ENCODE data around the gene TSHZ1.

TSHZ1 gene

GRCh38 chr18:75207310-75208154, 3.1 kb upstream of the TSHZ1 start:
- no peak for DNase-seq (ENCODE audit: low read depth in 2 of 2)

- peak; percentile 21 to 33 for DNase-seq (ENCODE audit: low read depth in 2 of 2)
Observed at GRCh38 chr18:75208155-75208835, 2.3 kb upstream of the TSHZ1 start.

- no peak for DNase-seq (ENCODE audit: low read depth in 2 of 2)
Observed at GRCh38 chr18:75208836-75209128, 1.8 kb upstream of the TSHZ1 start.

- peak; percentile 71 to 72 for DNase-seq (ENCODE audit: low read depth in 2 of 2)
Observed at GRCh38 chr18:75209129-75209950, 1.3 kb upstream of the TSHZ1 start, which contains the start of gene PTGR3. Gene PTGR3, minus strand, starts transcription at chr18:75209139. Its CDS starts 81 bp downstream, at chr18:75209058.

GRCh38 chr18:75209951-75210258, 692 bp upstream of the TSHZ1 start:
- no peak for DNase-seq (ENCODE audit: low read depth in 2 of 2)

GRCh38 chr18:75211002-75211621, 515 bp downstream of the TSHZ1 start:
- no peak for DNase-seq (ENCODE audit: low read depth in 2 of 2)

- DNase-seq (ENCODE audit: low read depth in 2 of 2) = no peak
Observed at GRCh38 chr18:75211626-75211952, 992 bp downstream of the TSHZ1 start.

GRCh38 chr18:75211953-75212750, 1.6 kb downstream of the TSHZ1 start:
- DNase-seq (ENCODE audit: low read depth in 2 of 2) = no peak

GRCh38 chr18:75212751-75213090, 2.1 kb downstream of the TSHZ1 start:
- DNase-seq (ENCODE audit: low read depth in 2 of 2) = no peak

GRCh38 chr18:75213611-75214331, 3.2 kb downstream of the TSHZ1 start:
- DNase-seq (ENCODE audit: low read depth in 2 of 2) = no peak

- no peak for DNase-seq (ENCODE audit: low read depth in 2 of 2)
Observed at GRCh38 chr18:75214332-75214690, 3.7 kb downstream of the TSHZ1 start.

- DNase-seq (ENCODE audit: low read depth in 2 of 2) = no peak
Observed at GRCh38 chr18:75214766-75215510, 4.3 kb downstream of the TSHZ1 start.

- no peak for DNase-seq (ENCODE audit: low read depth in 2 of 2)
Observed at GRCh38 chr18:75215663-75216062, 5.1 kb downstream of the TSHZ1 start.

GRCh38 chr18:75216212-75216910, 5.8 kb downstream of the TSHZ1 start:
- no peak for DNase-seq (ENCODE audit: low read depth in 2 of 2)

GRCh38 chr18:75216911-75217689, 6.5 kb downstream of the TSHZ1 start:
- no peak for DNase-seq (ENCODE audit: low read depth in 2 of 2)

GRCh38 chr18:75218065-75218923, 7.7 kb downstream of the TSHZ1 start:
- no peak for DNase-seq (ENCODE audit: low read depth in 2 of 2)

- DNase-seq (ENCODE audit: low read depth in 2 of 2) = no peak
Observed at GRCh38 chr18:75219745-75220375, 9.3 kb downstream of the TSHZ1 start.

All from stimulated activated CD8-positive, alpha-beta memory T cell treated with anti-CD3 and anti-CD28 coated beads, Interleukin-15, amount 100 ng/mL, for 48 hours (primary cell).